HG02610 (cell line): Measurements from ENCODE around the gene TJAP1.

Experiments
- ATAC-seq: cut with Tn5 transposase; IDR thresholded peaks from one replicate; pipeline ENCODE4 v1.9.1; 2021; ENCODE audit warnings: mild to moderate bottlenecking, moderate library complexity; ENCODE audit not compliant: unreplicated experiment

The TJAP1 gene

GRCh38 chr6:43503443-43503842 is 26.1 kb downstream of the TJAP1 start:
- no peak for ATAC-seq

- ATAC-seq: no peak
Observed at GRCh38 chr6:43504756-43505593, 27.6 kb downstream of the TJAP1 start.

- no peak for ATAC-seq
Observed at GRCh38 chr6:43505718-43506117, 28.3 kb downstream of the TJAP1 start.

DNA sequence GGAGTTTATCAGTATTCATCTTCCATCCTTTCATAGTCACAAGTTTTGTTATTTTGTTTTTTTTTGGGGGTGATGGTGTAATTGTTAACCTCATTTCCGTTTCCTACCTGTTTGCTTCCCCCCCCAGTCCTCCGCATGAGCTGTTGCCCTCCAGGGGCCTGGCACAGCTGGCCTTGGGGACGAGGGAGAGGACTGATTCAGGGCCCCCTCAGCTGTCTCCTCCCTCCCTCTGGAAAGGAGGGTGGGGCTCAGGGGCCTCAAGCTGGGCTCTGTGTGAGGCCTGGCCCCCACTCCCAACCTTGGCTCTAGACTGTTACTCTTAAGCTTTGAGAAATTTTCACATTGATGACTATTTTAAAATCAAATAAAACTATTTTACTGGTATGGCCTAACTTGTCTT is 28.8 kb downstream of the TJAP1 start:
- no peak for ATAC-seq

DNA sequence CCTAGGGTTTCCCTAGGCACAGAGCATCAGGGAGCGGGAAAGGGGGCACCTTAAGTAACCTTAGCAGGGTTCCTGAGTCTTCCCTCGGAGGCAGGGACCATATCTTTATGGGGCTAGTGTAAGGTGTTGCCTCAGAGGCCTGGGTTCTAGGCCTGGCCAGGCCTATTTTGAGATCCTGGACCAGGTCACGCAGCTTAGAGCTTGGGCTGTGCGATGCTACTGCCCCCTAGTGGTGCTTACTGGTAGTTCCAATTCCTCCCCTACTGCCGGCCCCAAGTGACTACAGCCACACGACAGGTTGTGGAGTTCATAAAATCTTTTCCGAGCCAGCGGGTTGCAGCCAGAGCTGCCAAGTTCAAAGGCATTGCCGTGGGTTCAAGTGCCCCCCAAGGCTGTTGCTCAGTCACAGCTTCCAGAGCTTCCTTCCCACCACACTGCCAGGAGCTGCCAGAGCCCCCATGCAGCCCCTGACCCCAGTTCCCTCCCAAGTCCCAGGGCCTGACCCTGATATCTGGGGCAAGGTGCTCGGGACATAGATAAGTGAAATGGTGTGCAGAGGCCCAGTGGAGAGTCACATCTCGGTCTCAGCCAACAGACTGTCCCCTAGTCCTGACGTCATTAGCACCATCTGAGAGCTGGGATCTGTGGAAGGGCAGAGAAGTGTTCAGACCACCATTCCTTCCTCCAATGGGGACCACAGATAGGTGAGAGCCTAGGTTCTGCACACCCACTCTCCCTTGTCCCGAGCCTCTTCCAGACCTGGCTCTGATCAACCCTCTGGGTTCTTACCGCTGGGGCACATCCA is 29.5 kb downstream of the TJAP1 start:
- no peak for ATAC-seq

DNA sequence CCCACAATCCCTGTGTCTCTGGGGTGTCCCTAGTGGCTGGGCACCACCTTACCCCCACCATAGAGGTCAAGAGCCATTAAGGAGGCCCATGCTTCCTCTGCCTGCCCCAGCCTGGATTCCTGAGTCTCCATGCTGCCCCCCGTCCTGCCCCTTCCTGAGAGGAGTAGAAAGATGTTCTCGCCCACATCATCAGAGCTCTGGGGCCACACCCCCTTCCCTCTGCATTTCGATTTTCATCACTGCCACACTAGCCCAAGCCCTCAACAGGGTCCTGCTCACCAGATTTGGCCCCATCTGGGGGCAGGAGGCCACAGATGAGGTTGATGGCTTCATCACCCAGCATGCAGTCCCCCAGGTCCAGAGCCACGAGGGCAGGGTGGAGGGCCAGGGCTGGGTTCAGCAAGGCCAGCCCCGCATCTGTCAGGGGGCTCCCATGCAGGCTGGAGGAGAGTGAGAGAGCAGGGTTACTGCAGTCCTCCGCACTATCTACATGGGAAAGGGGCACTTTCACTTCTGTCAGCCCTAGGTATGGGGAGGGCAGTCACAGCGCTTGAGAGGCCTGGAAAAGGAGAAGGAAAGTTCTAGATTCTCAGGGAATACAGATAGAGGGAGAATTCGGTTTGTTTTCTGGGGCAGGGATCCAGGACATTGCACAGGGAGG is 31.2 kb downstream of the TJAP1 start:
- no peak for ATAC-seq

DNA sequence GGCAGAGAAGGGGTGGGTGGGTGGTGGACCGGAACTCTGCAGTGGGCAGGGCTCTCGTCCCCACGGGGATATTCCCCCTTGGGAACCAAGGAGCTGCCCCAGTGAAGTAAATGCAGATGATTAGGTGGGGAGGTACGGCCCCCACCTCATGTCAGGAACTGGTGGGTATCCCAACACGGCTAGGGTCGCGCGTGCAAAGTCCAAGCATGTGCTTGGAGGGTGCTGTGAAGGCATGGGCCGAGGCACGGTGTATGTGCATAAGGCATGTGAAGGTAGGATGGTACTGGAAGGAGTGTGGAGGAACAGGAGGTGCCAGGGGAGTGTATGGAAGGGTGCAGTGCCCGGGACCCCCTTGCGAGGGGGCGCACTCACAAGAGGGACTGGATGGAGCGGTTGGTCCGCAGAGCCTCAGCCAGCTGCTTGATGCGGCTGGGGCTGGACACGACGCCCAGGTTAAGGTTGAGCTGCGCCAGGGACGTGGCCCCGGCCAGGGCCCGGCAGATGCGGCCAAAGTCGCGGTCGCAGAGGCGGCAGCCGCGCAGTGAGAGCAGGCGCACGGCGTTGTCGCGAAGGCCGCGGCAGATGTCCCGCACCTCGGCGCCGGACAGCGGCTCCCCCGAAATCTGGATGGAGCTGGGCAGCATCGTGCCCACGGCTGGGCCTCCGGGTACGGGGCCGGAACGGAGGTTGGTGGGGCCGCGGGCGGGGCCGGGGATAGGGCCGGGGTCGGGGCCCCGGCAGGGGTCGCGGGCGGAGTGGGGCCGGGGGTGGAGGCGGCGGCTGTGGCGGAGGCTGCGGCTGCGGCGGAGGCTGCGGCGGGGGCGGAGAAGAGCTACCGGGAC is 32.0 kb downstream of the TJAP1 start:
- peak; percentile 3 for ATAC-seq

GRCh38 chr6:43509984-43510826 is 32.8 kb downstream of the TJAP1 start, which contains the start of gene LRRC73:
TSS of gene LRRC73 (minus strand) at chr6:43510346. CDS start at chr6:43509785, 561 bp downstream.
- peak; percentile 69 for ATAC-seq

DNA sequence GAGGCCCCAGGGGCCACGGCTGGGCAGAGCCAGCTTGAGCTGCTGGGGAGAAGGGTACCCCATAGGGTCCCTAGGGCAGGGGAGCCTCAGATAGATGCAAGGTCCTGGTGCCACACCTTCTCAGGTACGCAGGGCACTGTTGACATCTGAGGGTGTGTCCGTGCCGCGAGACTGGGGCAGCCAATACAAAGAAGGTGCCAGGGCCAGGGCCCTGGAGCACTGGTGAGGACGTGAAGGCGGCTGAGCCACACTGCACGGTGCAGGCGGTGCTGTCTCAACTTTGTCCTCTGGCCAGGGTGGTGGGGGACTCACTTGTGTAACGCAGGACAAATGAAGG is 33.4 kb downstream of the TJAP1 start:
- ATAC-seq: no peak

DNA sequence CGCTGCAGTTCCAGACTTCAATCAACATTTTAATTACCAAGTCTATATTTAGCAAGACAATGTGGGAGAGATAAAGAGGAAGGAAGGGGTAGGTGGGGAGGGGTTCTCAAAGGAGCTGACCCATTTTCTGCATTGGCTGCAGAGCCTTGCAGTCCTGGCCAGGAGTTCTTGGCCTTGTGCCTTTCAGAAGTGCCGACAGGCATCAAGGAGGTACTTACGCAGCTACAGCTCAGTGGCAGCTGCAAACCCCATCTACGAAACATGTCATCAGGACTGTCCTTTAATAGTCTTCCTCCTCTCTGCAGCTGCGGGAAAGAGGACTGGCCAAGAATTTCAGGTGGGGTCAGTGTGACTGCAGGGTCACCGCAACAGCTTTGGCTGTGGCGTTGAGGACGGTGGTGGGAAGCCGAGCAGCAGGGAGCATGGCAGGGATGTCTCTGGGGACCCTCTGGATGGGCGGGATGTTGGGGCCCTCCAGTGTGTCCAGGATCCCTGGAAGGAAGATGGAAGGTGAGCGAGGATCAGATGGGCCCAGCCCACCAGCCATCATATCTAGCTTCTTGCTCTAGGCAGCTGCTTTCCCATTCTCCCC is 34.5 kb downstream of the TJAP1 start:
- ATAC-seq: no peak

DNA sequence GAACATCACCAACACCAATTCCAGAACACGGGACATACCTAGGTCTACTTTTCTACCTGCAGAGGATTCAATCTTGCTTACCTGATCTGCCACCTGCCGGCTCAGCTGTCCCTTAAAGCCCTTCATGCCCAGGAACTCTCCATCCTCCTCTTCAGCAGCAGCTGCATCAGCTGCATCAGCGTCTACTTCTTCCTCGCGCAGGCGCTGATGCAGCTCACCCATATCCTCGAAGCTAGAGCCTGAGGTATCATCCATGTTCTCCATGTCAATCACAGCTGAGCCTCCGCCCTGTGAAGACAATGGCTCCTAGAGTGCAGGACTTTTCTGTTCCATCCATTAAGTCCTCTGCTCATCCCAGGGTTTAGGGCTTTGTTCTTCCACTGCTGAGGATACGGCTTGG is 38.4 kb downstream of the TJAP1 start:
- no peak for ATAC-seq

DNA sequence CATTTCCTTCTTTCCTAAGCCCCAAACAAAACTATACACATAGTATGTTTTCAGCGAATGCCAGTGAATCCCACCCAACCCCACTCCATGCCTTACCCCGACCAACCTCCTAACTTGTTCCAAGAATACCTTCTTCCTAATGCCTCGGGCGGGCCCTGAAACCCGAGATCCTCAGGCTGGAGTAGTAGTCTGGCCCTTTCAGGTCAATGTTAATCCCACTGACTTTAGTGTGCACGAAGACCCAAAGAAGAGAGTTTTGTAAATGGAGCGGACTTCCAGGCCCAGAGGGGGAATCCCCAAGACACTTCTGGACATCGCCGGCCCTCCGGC is 39.0 kb downstream of the TJAP1 start:
- no peak for ATAC-seq

- ATAC-seq: peak; percentile 81
Observed at GRCh38 chr6:43516697-43517504, 39.5 kb downstream of the TJAP1 start, which contains the start of the genes POLR1C and YIPF3. TSS of gene POLR1C (plus strand) at chr6:43517089. CDS start at chr6:43517110, 21 bp downstream. TSS of gene YIPF3 (minus strand) at chr6:43516926. CDS start at chr6:43516807, 119 bp downstream.

GRCh38 chr6:43517505-43518357 is 40.4 kb downstream of the TJAP1 start:
- ATAC-seq: no peak

DNA sequence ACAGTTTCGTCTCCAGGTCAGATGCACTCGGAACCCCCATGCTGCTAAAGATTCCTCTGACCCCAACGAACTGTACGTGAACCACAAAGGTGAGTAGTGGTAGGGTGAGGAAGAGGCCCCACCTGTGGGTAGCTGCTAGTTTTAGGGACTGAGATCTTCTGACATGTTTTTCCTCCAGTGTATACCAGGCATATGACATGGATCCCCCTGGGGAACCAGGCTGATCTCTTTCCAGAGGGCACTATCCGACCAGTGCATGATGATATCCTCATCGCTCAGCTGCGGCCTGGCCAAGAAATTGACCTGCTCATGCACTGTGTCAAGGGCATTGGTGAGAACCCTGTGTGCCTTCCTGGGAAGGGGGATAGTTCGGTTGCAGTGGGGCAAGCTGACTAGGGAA is 42.7 kb downstream of the TJAP1 start:
- no peak for ATAC-seq

DNA sequence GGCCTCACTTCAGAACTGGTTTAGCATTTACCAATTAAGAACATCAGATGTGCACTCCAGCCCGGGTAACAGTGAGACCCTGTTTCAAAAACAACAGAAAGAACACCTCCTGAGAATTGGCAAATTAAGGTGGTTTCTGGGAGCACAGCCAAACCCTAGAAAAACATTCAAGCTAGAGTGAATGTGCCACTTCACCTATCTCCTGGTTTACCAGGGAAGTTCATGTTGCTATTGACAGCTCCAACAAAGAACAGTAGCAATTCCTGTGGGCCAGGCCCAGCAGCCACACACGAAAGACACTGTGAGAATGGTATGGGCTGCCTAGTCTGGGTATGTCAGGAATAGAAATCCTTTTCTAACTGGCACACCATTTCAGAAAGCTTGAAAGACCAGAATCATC is 44.5 kb downstream of the TJAP1 start:
- no peak for ATAC-seq

GRCh38 chr6:43522547-43523261 is 45.3 kb downstream of the TJAP1 start:
- no peak for ATAC-seq
